WTC11 (cell line): ENCODE results near the gene MYOZ1.

Source experiments
- NFYB ChIP-seq: sonication (generic); formaldehyde crosslinking; conservative IDR thresholded peaks from 2 replicates; pipeline ENCODE4 v1.8.0; 2022; ENCODE audit warnings: low read depth, missing genetic modification reagents
- RELA ChIP-seq: sonication (generic); formaldehyde crosslinking; IDR thresholded peaks from 2 replicates; pipeline ENCODE4 v1.8.1; 2022; ENCODE audit warnings: missing genetic modification reagents, mild to moderate bottlenecking, borderline replicate concordance
- TCF7 ChIP-seq: sonication (generic); formaldehyde crosslinking; IDR thresholded peaks from 2 replicates; pipeline ENCODE4 v1.8.0; 2022; ENCODE audit warnings: mild to moderate bottlenecking, low read depth, missing genetic modification reagents, moderate library complexity
- USF2 ChIP-seq: sonication (generic); formaldehyde crosslinking; IDR thresholded peaks from 2 replicates; pipeline ENCODE4 v1.8.1; 2023; ENCODE audit warnings: mild to moderate bottlenecking, missing genetic modification reagents, moderate library complexity
- TF ChIP-seq, protein P1 (sequence below): fragments of 200-600 bp; IDR thresholded peaks from 2 replicates; pipeline ENCODE4 v1.8.0; 2022; ENCODE audit warnings: antibody characterized with exemption
- TF ChIP-seq, protein P2 (sequence below): sonication (generic); formaldehyde crosslinking; IDR thresholded peaks from 2 replicates; pipeline ENCODE4 v1.8.1; 2022; ENCODE audit warnings: low read depth, mild to moderate bottlenecking, moderate library complexity, missing genetic modification reagents, borderline replicate concordance
- TF ChIP-seq, protein P3 (sequence below): sonication (generic); formaldehyde crosslinking; IDR thresholded peaks from 2 replicates; pipeline ENCODE4 v1.8.1; 2022; ENCODE audit warnings: missing genetic modification reagents, borderline replicate concordance
- TF ChIP-seq, protein P4 (sequence below): sonication (generic); formaldehyde crosslinking; IDR thresholded peaks from 2 replicates; pipeline ENCODE4 v1.8.0; 2023; ENCODE audit warnings: mild to moderate bottlenecking, missing genetic modification reagents

DNA sequence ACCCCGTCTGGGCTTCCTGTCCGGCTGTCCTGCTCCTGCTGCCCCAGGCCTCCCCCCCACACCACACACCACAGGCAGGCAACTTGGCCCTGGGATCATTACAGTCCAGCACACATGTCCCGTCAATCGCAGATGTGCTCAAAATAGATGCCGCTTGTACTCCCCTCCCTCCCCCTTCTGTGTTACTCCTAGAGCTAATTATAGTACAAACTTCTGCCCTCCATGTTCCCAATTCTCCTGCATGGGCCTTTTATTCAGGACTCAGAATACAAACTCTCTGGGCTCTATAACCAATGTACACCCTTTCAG lies 14.7 kb upstream of the MYOZ1 start, which contains the start of gene SYNPO2L:
- TF ChIP-seq, protein P1, sequence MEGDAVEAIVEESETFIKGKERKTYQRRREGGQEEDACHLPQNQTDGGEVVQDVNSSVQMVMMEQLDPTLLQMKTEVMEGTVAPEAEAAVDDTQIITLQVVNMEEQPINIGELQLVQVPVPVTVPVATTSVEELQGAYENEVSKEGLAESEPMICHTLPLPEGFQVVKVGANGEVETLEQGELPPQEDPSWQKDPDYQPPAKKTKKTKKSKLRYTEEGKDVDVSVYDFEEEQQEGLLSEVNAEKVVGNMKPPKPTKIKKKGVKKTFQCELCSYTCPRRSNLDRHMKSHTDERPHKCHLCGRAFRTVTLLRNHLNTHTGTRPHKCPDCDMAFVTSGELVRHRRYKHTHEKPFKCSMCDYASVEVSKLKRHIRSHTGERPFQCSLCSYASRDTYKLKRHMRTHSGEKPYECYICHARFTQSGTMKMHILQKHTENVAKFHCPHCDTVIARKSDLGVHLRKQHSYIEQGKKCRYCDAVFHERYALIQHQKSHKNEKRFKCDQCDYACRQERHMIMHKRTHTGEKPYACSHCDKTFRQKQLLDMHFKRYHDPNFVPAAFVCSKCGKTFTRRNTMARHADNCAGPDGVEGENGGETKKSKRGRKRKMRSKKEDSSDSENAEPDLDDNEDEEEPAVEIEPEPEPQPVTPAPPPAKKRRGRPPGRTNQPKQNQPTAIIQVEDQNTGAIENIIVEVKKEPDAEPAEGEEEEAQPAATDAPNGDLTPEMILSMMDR: no peak
- TF ChIP-seq, protein P2, sequence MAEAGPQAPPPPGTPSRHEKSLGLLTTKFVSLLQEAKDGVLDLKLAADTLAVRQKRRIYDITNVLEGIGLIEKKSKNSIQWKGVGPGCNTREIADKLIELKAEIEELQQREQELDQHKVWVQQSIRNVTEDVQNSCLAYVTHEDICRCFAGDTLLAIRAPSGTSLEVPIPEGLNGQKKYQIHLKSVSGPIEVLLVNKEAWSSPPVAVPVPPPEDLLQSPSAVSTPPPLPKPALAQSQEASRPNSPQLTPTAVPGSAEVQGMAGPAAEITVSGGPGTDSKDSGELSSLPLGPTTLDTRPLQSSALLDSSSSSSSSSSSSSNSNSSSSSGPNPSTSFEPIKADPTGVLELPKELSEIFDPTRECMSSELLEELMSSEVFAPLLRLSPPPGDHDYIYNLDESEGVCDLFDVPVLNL: no peak
- TF ChIP-seq, protein P3, sequence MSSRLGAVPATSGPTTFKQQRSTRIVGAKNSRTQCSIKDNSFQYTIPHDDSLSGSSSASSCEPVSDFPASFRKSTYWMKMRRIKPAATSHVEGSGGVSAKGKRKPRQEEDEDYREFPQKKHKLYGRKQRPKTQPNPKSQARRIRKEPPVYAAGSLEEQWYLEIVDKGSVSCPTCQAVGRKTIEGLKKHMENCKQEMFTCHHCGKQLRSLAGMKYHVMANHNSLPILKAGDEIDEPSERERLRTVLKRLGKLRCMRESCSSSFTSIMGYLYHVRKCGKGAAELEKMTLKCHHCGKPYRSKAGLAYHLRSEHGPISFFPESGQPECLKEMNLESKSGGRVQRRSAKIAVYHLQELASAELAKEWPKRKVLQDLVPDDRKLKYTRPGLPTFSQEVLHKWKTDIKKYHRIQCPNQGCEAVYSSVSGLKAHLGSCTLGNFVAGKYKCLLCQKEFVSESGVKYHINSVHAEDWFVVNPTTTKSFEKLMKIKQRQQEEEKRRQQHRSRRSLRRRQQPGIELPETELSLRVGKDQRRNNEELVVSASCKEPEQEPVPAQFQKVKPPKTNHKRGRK (CRISPR knock-in tag): no peak
- TF ChIP-seq, protein P4, sequence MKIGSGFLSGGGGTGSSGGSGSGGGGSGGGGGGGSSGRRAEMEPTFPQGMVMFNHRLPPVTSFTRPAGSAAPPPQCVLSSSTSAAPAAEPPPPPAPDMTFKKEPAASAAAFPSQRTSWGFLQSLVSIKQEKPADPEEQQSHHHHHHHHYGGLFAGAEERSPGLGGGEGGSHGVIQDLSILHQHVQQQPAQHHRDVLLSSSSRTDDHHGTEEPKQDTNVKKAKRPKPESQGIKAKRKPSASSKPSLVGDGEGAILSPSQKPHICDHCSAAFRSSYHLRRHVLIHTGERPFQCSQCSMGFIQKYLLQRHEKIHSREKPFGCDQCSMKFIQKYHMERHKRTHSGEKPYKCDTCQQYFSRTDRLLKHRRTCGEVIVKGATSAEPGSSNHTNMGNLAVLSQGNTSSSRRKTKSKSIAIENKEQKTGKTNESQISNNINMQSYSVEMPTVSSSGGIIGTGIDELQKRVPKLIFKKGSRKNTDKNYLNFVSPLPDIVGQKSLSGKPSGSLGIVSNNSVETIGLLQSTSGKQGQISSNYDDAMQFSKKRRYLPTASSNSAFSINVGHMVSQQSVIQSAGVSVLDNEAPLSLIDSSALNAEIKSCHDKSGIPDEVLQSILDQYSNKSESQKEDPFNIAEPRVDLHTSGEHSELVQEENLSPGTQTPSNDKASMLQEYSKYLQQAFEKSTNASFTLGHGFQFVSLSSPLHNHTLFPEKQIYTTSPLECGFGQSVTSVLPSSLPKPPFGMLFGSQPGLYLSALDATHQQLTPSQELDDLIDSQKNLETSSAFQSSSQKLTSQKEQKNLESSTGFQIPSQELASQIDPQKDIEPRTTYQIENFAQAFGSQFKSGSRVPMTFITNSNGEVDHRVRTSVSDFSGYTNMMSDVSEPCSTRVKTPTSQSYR (CRISPR knock-in tag): no peak
- no peak for TF ChIP-seq TCF7 (CRISPR knock-in tag)
- TF ChIP-seq NFYB: no peak
- no peak for TF ChIP-seq RELA (CRISPR knock-in tag)
- no peak for TF ChIP-seq USF2 (CRISPR knock-in tag)
